Suppressor macrophage treated with lipopolysaccharide for 1 hour (primary cell): Measurements from ENCODE around the gene DIAPH2.

Source experiments
- DNase-seq, 3 donors: peaks; one replicate each; pipeline ENCODE4 v3.0.0-alpha.2; 2020 to 2022

Gene DIAPH2

GRCh38 chrX:97517763-97518162 lies 833.1 kb downstream of the DIAPH2 start:
- DNase-seq, result no peak

GRCh38 chrX:97522307-97522706 lies 837.7 kb downstream of the DIAPH2 start:
- DNase-seq, result no peak

- DNase-seq, result no peak
These were observed 839.7 kb downstream of the DIAPH2 start for GRCh38 chrX:97524340-97524739.

GRCh38 chrX:97524997-97525396 lies 840.4 kb downstream of the DIAPH2 start:
- DNase-seq, result no peak

GRCh38 chrX:97525981-97526380 lies 841.3 kb downstream of the DIAPH2 start:
- DNase-seq, result no peak

- DNase-seq, result no peak
These were observed 843.1 kb downstream of the DIAPH2 start for GRCh38 chrX:97527725-97528124.

- peak; percentile 9 to 70 (median 67) for DNase-seq
These were observed 845.0 kb downstream of the DIAPH2 start for GRCh38 chrX:97529536-97530200.

GRCh38 chrX:97531825-97532224 lies 847.2 kb downstream of the DIAPH2 start:
- no peak for DNase-seq

GRCh38 chrX:97538745-97539144 lies 854.1 kb downstream of the DIAPH2 start:
- DNase-seq, result no peak

- peak in 2 of 3 donors; percentile 19 to 23 for DNase-seq
These were observed 855.4 kb downstream of the DIAPH2 start for GRCh38 chrX:97539970-97540519.

- no peak for DNase-seq
These were observed 863.4 kb downstream of the DIAPH2 start for GRCh38 chrX:97547877-97548578.

- no peak for DNase-seq
These were observed 867.2 kb downstream of the DIAPH2 start for GRCh38 chrX:97551821-97552220.

- no peak for DNase-seq
These were observed 869.2 kb downstream of the DIAPH2 start for GRCh38 chrX:97553833-97554232.

GRCh38 chrX:97556359-97556758 lies 871.7 kb downstream of the DIAPH2 start:
- no peak for DNase-seq

- peak; percentile 65 to 76 (median 69) for DNase-seq
These were observed 879.0 kb downstream of the DIAPH2 start for GRCh38 chrX:97563531-97564133.

GRCh38 chrX:97564496-97564895 lies 879.9 kb downstream of the DIAPH2 start:
- DNase-seq, result peak; percentile 19 to 67 (median 62)

- DNase-seq, result no peak
These were observed 902.5 kb downstream of the DIAPH2 start for GRCh38 chrX:97587171-97587570.

GRCh38 chrX:97594646-97595224 lies 910.1 kb downstream of the DIAPH2 start:
- DNase-seq, result no peak

- no peak for DNase-seq
These were observed 913.3 kb downstream of the DIAPH2 start for GRCh38 chrX:97597954-97598353.

GRCh38 chrX:97602465-97603258 lies 918.0 kb downstream of the DIAPH2 start:
- no peak for DNase-seq

GRCh38 chrX:97605271-97605670 lies 920.6 kb downstream of the DIAPH2 start:
- no peak for DNase-seq

- no peak for DNase-seq
These were observed 924.7 kb downstream of the DIAPH2 start for GRCh38 chrX:97609357-97609756.

GRCh38 chrX:97609938-97610337 lies 925.3 kb downstream of the DIAPH2 start:
- no peak for DNase-seq
